Astrocyte (in vitro differentiated cells and primary cell): ENCODE data around the gene TTC9C.

Source experiments
- EZH2 ChIP-seq: IDR thresholded peaks from 2 replicates; pipeline ENCODE4 v1.6.1; 2012; ENCODE audit warnings: mild to moderate bottlenecking, low read length, inconsistent platforms; ENCODE audit not compliant: insufficient read depth
- TF ChIP-seq, protein P1 (sequence below): IDR thresholded peaks from 2 replicates; pipeline ENCODE4 v1.5.1; 2011; ENCODE audit warnings: low read depth, mild to moderate bottlenecking, inconsistent platforms, low read length, moderate library complexity; ENCODE audit not compliant: insufficient read depth

DNA sequence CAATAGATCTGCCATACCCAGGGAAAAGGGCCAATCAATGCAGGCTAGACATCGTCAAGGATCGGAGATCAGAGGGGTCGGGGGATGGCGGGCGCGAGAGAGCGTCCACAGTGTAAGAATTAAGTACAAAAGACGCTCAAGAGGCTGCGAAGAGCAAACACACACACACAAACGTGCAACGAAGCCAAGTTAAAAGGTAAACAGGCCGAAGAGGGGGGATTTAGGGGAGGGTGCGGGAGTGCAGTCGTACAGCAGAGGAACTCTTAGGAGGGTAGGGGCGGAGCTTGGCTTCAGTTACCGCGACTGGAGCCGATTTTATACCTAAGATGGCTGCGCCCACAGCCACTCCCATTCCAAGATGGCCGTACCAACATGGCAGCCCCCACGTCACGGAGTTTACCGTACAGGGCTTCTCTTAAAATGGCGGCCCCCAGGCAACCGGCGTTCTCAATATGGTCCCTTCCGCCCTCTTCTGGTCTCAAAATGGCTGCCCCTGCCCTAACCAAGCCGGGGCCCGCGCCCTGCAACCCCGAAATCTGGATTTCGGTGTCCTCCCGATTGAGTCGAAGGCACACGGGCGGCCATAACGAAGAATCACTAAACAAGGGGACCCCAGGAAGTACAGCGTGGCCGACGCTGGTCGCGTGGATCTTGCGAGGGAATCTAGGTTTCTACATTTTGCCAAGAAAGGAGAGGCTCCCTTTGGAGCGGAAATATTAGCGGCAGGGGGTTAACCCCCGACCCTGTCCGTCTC, 18.9 kb upstream of the TTC9C start:
- TF ChIP-seq, protein P1, sequence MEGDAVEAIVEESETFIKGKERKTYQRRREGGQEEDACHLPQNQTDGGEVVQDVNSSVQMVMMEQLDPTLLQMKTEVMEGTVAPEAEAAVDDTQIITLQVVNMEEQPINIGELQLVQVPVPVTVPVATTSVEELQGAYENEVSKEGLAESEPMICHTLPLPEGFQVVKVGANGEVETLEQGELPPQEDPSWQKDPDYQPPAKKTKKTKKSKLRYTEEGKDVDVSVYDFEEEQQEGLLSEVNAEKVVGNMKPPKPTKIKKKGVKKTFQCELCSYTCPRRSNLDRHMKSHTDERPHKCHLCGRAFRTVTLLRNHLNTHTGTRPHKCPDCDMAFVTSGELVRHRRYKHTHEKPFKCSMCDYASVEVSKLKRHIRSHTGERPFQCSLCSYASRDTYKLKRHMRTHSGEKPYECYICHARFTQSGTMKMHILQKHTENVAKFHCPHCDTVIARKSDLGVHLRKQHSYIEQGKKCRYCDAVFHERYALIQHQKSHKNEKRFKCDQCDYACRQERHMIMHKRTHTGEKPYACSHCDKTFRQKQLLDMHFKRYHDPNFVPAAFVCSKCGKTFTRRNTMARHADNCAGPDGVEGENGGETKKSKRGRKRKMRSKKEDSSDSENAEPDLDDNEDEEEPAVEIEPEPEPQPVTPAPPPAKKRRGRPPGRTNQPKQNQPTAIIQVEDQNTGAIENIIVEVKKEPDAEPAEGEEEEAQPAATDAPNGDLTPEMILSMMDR = no peak
- TF ChIP-seq EZH2 = no peak
